ENCODE measurements around the gene DNAH11.

DNA sequence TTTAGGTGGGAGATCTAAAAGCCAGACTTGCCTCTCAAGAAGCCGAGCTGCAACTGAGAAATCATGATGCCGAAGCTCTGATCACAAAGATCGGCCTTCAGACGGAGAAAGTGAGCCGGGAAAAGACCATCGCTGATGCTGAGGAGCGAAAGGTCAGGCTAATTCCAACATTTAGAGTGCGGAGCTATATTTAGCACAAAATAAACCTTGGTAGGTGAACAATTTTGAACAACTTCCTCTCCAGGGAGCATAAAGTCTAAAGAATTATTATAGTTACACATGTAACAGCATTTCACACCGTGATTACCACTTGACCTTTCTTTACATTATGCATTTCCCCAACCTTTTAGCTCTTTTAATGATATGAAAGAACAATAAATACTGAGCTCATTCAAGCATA lies 236.1 kb downstream of the DNAH11 start:
- TF ChIP-seq, protein P1, sequence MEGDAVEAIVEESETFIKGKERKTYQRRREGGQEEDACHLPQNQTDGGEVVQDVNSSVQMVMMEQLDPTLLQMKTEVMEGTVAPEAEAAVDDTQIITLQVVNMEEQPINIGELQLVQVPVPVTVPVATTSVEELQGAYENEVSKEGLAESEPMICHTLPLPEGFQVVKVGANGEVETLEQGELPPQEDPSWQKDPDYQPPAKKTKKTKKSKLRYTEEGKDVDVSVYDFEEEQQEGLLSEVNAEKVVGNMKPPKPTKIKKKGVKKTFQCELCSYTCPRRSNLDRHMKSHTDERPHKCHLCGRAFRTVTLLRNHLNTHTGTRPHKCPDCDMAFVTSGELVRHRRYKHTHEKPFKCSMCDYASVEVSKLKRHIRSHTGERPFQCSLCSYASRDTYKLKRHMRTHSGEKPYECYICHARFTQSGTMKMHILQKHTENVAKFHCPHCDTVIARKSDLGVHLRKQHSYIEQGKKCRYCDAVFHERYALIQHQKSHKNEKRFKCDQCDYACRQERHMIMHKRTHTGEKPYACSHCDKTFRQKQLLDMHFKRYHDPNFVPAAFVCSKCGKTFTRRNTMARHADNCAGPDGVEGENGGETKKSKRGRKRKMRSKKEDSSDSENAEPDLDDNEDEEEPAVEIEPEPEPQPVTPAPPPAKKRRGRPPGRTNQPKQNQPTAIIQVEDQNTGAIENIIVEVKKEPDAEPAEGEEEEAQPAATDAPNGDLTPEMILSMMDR (IDR thresholded peaks at IDR 0.05) = no peak
- no peak for TF ChIP-seq POLR2AphosphoS5 (IDR thresholded peaks at IDR 0.05; ENCODE audit: low read depth, low read length)

Data from Panc1 (cell line).